Measurements from ENCODE around the gene CYS1.
"Not testable (repeated sequence)": the region's sequence is repeated elsewhere in the genome, so short reads cannot be mapped to it uniquely, and the experiment has no call there.

The CYS1 gene

GRCh38 chr2:10028988-10029874, 51.0 kb downstream of the CYS1 start:
- FAIRE-seq: no peak

GRCh38 chr2:10028407-10028987, 51.7 kb downstream of the CYS1 start:
- no peak for FAIRE-seq

GRCh38 chr2:10027660-10028330, 52.4 kb downstream of the CYS1 start:
- no peak for FAIRE-seq

- FAIRE-seq: no peak
These were observed 53.2 kb downstream of the CYS1 start for GRCh38 chr2:10026940-10027569.

GRCh38 chr2:10022966-10023662, 57.1 kb downstream of the CYS1 start:
- no peak for FAIRE-seq

- no peak for FAIRE-seq
These were observed 57.8 kb downstream of the CYS1 start for GRCh38 chr2:10022445-10022844.

- no peak for FAIRE-seq
These were observed 58.2 kb downstream of the CYS1 start for GRCh38 chr2:10022041-10022421.

- FAIRE-seq: no peak
These were observed 60.4 kb downstream of the CYS1 start for GRCh38 chr2:10019602-10020400.

GRCh38 chr2:10019174-10019573, 61.0 kb downstream of the CYS1 start:
- no peak for FAIRE-seq

GRCh38 chr2:10017313-10017941, 62.8 kb downstream of the CYS1 start:
- FAIRE-seq: no peak

- FAIRE-seq: no peak
These were observed 63.4 kb downstream of the CYS1 start for GRCh38 chr2:10016802-10017258.

- FAIRE-seq: no peak
These were observed 64.0 kb downstream of the CYS1 start for GRCh38 chr2:10016001-10016801.

- FAIRE-seq: not testable (repeated sequence)
These were observed 64.7 kb downstream of the CYS1 start for GRCh38 chr2:10015376-10015989.

- FAIRE-seq: no peak
These were observed 65.6 kb downstream of the CYS1 start for GRCh38 chr2:10014418-10015190.

- not testable (repeated sequence) for FAIRE-seq
These were observed 66.4 kb downstream of the CYS1 start for GRCh38 chr2:10013651-10014417.

- no peak for FAIRE-seq
These were observed 67.2 kb downstream of the CYS1 start for GRCh38 chr2:10012963-10013461.

GRCh38 chr2:10012366-10012962, 67.7 kb downstream of the CYS1 start:
- FAIRE-seq: not testable (repeated sequence)

All from islet of Langerhans (tissue), 1 donor.